DND-41 (cell line): ENCODE data around the gene DLG1.

ENCODE experiments used
- CTCF ChIP-seq: IDR thresholded peaks from 2 replicates; pipeline ENCODE4 v1.5.1; 2012; ENCODE audit warnings: borderline replicate concordance, low read length, moderate library complexity, mild to moderate bottlenecking; ENCODE audit not compliant: poor library complexity, severe bottlenecking; ENCODE audit errors: extremely low read depth
- EZH2 ChIP-seq: IDR thresholded peaks from 3 replicates; pipeline ENCODE4 v1.6.1; 2012; ENCODE audit warnings: borderline replicate concordance, low read depth, mild to moderate bottlenecking, moderate library complexity, low read length, inconsistent platforms; ENCODE audit not compliant: severe bottlenecking

GRCh38 chr3:196995027-196995426, 303.4 kb downstream of the DLG1 start:
- TF ChIP-seq CTCF, result no peak
- TF ChIP-seq EZH2, result no peak
